Measurements from ENCODE around the gene SERINC2. TPM values are rescaled to one million over a fixed set of nuclear protein-coding genes. Genes with fewer than 3 reads are reported as not detected.
A peak's percentile ranks its signal among the peaks of the same experiment; 100 is the strongest.

The SERINC2 gene
- total RNA-seq, 1 experiment from 2014 or later, result 50.1 TPM

DNA sequence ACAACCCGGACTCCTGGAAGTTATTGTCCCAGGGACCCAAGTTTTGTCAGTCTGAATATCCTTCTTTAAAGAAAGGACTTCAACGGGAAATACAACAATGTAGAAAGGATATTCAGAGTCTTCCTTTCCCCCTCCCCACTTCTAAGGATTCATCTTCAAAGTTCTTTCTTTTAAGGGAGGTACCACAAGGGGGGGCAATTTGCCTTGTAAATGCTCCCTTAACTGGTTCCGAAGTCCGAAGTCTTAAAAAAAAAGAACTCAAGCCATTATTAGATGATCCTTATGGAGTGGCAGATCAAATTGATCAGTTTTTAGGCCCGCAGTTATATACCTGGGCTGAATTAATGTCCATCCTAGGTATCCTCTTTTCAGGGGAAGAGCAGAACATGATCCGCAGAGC is 47.0 kb downstream of the SERINC2 start:
- H3K79me2 ChIP-seq (ENCODE audit: insufficient read depth, low read length), result no peaks in the 10 kb centered on the region
- H3K4me3 ChIP-seq (replicated peaks in 1 of 2; ENCODE audit: low read depth in 1 of 2, low read length in 2 of 2), result no peak overlapping the region
- H3K9me2 ChIP-seq (ENCODE audit: insufficient read depth), result no peaks in the 10 kb centered on the region
- no TSS peak for BruUV-seq (replicated peaks)
- H3K27me3 ChIP-seq (ENCODE audit: insufficient read depth, low read length), result no peaks in the 10 kb centered on the region
- no peak overlapping the region for H3K9ac ChIP-seq (ENCODE audit: low read length)
- ChIA-PET RAD21 (ENCODE audit: low non-redundant PET in 1 of 2, low total read pairs in 2 of 2, uncharacterized antibody in 2 of 2, unreplicated experiment in 2 of 2) (no interaction called here), CTCF (no interaction called here), POLR2A (no interaction called here)
- no peak for TF ChIP-seq FOSL1 (IDR thresholded peaks at IDR 0.05; ENCODE audit: low read depth)
- TF ChIP-seq, protein P1, sequence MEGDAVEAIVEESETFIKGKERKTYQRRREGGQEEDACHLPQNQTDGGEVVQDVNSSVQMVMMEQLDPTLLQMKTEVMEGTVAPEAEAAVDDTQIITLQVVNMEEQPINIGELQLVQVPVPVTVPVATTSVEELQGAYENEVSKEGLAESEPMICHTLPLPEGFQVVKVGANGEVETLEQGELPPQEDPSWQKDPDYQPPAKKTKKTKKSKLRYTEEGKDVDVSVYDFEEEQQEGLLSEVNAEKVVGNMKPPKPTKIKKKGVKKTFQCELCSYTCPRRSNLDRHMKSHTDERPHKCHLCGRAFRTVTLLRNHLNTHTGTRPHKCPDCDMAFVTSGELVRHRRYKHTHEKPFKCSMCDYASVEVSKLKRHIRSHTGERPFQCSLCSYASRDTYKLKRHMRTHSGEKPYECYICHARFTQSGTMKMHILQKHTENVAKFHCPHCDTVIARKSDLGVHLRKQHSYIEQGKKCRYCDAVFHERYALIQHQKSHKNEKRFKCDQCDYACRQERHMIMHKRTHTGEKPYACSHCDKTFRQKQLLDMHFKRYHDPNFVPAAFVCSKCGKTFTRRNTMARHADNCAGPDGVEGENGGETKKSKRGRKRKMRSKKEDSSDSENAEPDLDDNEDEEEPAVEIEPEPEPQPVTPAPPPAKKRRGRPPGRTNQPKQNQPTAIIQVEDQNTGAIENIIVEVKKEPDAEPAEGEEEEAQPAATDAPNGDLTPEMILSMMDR (IDR thresholded peaks at IDR 0.05 in 2 of 3, conservative IDR thresholded peaks at IDR 0.05 in 1 of 3; ENCODE audit: borderline replicate concordance in 1 of 3, insufficient read depth in 1 of 3, low read depth in 2 of 3, low read length in 2 of 3), result peak; percentile 23 to 40 (median 26); a peak in 3 of 6 replicates
- TF ChIP-seq SP1 (IDR thresholded peaks at IDR 0.05; ENCODE audit: low read depth), result no peak
- TF ChIP-seq RAD21 (IDR thresholded peaks at IDR 0.05; ENCODE audit: low read depth), result peak; percentile 54
- H3K4me2 ChIP-seq (ENCODE audit: low read length), result no peak overlapping the region
- H4K20me1 ChIP-seq (ENCODE audit: insufficient read depth), result no peaks in the 10 kb centered on the region
- DNase-seq (ENCODE audit: low read depth, low spot score), result no peak
- H3K4me1 ChIP-seq (ENCODE audit: control insufficient read depth in 1 of 2, insufficient read depth in 2 of 2, low read length in 2 of 2), result no peaks in the 10 kb centered on the region
- no peak for ATAC-seq
- peaks cover 18 to 23% of the 10 kb centered on the region in 2 experiments; a peak in 3 of 4 replicates for H3K9me3 ChIP-seq (ENCODE audit: control insufficient read depth in 1 of 2, insufficient read depth in 1 of 2, low read depth in 1 of 2, low read length in 2 of 2)
- H3K27ac ChIP-seq (ENCODE audit: low read depth, low read length), result no peak overlapping the region
- H3K36me3 ChIP-seq (ENCODE audit: control insufficient read depth in 1 of 2, insufficient read depth in 2 of 2, low read length in 2 of 2), result no peaks in the 10 kb centered on the region
- no peak overlapping the region for H2AFZ ChIP-seq (ENCODE audit: low read depth, low read length, poor library complexity, severe bottlenecking)
- intact Hi-C loops (cut with micrococcal nuclease), result loop anchor here (1.0 kb wide), 1 partner anchor 89 kb away; no protein-coding TSS in a partner anchor

DNA sequence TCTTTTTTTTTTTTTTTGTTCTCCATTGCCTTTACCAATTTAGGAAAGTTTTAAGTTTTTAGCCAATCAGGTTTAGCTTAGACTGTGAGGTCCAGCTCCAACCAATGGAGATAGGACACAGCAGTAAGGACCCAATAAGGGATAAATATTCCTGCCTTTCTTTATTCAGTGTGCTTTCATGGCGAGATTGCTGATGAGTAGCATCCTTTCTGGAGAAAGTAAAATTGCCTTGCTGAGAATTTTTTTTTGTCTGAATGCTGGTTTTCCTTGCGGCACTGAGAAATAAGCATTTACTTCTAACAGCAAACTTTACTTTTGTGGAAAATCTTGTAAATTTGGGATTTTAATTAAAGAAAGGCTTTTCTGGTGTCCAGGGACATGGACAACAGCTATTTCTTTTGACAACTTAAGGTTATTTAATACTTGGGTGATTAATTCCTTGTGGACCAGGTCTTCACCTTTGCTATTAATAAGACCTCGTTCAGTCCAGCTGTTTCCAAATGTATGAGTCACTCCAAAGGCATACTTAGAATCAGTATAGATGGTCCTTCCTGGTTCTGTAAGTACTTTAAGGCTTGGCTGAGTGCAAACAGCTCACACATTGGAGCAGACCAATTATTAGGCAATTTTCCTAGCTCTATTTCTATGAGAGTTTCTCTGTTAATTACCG is 54.1 kb downstream of the SERINC2 start:
- BruUV-seq (replicated peaks), result no TSS peak

More for the DNA sequence above, 54.1 kb downstream of the SERINC2 start:
- ChIA-PET CTCF (no interaction called here), POLR2A (no interaction called here), RAD21 (ENCODE audit: low non-redundant PET in 1 of 2, low total read pairs in 2 of 2, uncharacterized antibody in 2 of 2, unreplicated experiment in 2 of 2) (no interaction called here)
- no peaks in the 10 kb centered on the region for H3K9me2 ChIP-seq (ENCODE audit: insufficient read depth)
- H3K79me2 ChIP-seq (ENCODE audit: insufficient read depth, low read length), result no peaks in the 10 kb centered on the region
- no peak overlapping the region for H3K9ac ChIP-seq (ENCODE audit: low read length)
- no peak overlapping the region for H3K27ac ChIP-seq (ENCODE audit: low read depth, low read length)
- DNase-seq (ENCODE audit: low read depth, low spot score) (no peak), ATAC-seq (no peak)
- H2AFZ ChIP-seq (ENCODE audit: low read depth, low read length, poor library complexity, severe bottlenecking), result no peak overlapping the region
- peaks cover 0 to 13% of the 10 kb centered on the region in 2 experiments; a peak in 2 of 4 replicates for H3K4me1 ChIP-seq (ENCODE audit: control insufficient read depth in 1 of 2, insufficient read depth in 2 of 2, low read length in 2 of 2)
- no peaks in the 10 kb centered on the region for H4K20me1 ChIP-seq (ENCODE audit: insufficient read depth)
- H3K4me2 ChIP-seq (ENCODE audit: low read length), result no peak overlapping the region
- no peak overlapping the region for H3K4me3 ChIP-seq (replicated peaks in 1 of 2; ENCODE audit: low read depth in 1 of 2, low read length in 2 of 2)
- peaks cover 9% of the 10 kb centered on the region in 2 experiments; a peak in 3 of 4 replicates for H3K9me3 ChIP-seq (ENCODE audit: control insufficient read depth in 1 of 2, insufficient read depth in 1 of 2, low read depth in 1 of 2, low read length in 2 of 2)
- TF ChIP-seq CEBPB (IDR thresholded peaks at IDR 0.05; ENCODE audit: low read depth) (no peak), YY1 (IDR thresholded peaks at IDR 0.05; ENCODE audit: extremely low read depth, insufficient replicate concordance, low read depth, low read length) (no peak), RAD21 (IDR thresholded peaks at IDR 0.05; ENCODE audit: low read depth) (no peak), CBX3 (IDR thresholded peaks at IDR 0.05; ENCODE audit: low read depth) (peak; percentile 71)
- TF ChIP-seq, protein P2, sequence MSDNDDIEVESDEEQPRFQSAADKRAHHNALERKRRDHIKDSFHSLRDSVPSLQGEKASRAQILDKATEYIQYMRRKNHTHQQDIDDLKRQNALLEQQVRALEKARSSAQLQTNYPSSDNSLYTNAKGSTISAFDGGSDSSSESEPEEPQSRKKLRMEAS (IDR thresholded peaks at IDR 0.05), result no peak
- H3K27me3 ChIP-seq (ENCODE audit: insufficient read depth, low read length), result no peaks in the 10 kb centered on the region
- no peaks in the 10 kb centered on the region for H3K36me3 ChIP-seq (ENCODE audit: control insufficient read depth in 1 of 2, insufficient read depth in 2 of 2, low read length in 2 of 2)
- intact Hi-C loops (cut with micrococcal nuclease), result no loop called here

Measured in HCT116 (cell line).